ENCODE data around the gene HTRA1. TPM values are rescaled to one million over a fixed set of nuclear protein-coding genes. Genes with fewer than 3 reads are reported as not detected.

HTRA1 gene
- total and polyA plus RNA-seq, 7 donors, result 11.4 to 30.8 (median 11.8) TPM

GRCh38 chr10:122422266-122422989, 38.9 kb upstream of the HTRA1 start:
- no peaks in the 10 kb centered on the region for H3K4me1 ChIP-seq

GRCh38 chr10:122424059-122424458, 37.3 kb upstream of the HTRA1 start:
- no peak for DNase-seq
- Histone ChIP-seq H3K4me1 (no peaks in the 10 kb centered on the region), H3K36me3 (ENCODE audit: insufficient read depth in 1 of 2, low read depth in 1 of 2) (peaks cover 0 to 94% of the 10 kb centered on the region in 2 donors), H3K27me3 (ENCODE audit: insufficient read depth in 3 of 3, low read length in 2 of 3) (no peaks in the 10 kb centered on the region), H3K4me3 (no peak overlapping the region), H3K9me3 (no peaks in the 10 kb centered on the region), H3K27ac (no peak overlapping the region)
- intact Hi-C loops (cut with DNase I), result no loop called here
- no peak for ATAC-seq
- 94 to 98% (median 96%) methylated on average over 2 of the region's 2 CpGs for WGBS, 3 donors
- TF ChIP-seq, protein P1, sequence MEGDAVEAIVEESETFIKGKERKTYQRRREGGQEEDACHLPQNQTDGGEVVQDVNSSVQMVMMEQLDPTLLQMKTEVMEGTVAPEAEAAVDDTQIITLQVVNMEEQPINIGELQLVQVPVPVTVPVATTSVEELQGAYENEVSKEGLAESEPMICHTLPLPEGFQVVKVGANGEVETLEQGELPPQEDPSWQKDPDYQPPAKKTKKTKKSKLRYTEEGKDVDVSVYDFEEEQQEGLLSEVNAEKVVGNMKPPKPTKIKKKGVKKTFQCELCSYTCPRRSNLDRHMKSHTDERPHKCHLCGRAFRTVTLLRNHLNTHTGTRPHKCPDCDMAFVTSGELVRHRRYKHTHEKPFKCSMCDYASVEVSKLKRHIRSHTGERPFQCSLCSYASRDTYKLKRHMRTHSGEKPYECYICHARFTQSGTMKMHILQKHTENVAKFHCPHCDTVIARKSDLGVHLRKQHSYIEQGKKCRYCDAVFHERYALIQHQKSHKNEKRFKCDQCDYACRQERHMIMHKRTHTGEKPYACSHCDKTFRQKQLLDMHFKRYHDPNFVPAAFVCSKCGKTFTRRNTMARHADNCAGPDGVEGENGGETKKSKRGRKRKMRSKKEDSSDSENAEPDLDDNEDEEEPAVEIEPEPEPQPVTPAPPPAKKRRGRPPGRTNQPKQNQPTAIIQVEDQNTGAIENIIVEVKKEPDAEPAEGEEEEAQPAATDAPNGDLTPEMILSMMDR (IDR thresholded peaks at IDR 0.05), result no peak

More at GRCh38 chr10:122422266-122422989, 38.9 kb upstream of the HTRA1 start:
- TF ChIP-seq, protein P1 (IDR thresholded peaks at IDR 0.05), result no peak
- no peaks in the 10 kb centered on the region for H3K27me3 ChIP-seq (ENCODE audit: insufficient read depth in 3 of 3, low read length in 2 of 3)
- no peak for DNase-seq
- no peak overlapping the region for H3K4me3 ChIP-seq
- H3K27ac ChIP-seq, result no peak overlapping the region
- H3K9me3 ChIP-seq, result no peaks in the 10 kb centered on the region
- H3K36me3 ChIP-seq (ENCODE audit: insufficient read depth in 1 of 2, low read depth in 1 of 2), result peaks cover 0 to 96% of the 10 kb centered on the region in 2 donors
- ATAC-seq, result no peak
- intact Hi-C loops (cut with DNase I), result no loop called here
- 87 to 90% (median 88%) methylated on average over 5 of the region's 5 CpGs for WGBS, 3 donors

DNA sequence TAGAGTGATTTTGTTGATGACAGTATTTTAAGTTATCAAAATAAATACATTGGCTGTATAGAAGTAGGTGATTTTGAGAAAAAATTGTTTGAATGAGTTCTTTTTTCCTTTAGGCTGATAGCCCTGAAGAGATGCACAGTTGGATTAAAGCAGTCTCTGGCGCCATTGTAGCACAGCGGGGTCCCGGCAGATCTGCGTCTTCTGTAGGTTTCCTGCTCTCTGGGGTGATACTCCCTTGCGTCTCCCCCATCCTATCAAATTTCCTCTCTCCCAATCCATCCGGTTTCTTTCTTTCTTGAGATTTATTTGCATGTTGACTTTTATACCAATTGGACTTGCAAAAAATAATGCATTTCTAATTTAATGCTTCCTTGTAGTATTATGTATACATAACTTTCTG, 34.5 kb upstream of the HTRA1 start:
- H3K4me3 ChIP-seq, result no peak overlapping the region
- TF ChIP-seq, protein P1 (IDR thresholded peaks at IDR 0.05), result no peak
- peaks cover 0 to 93% of the 10 kb centered on the region in 2 donors for H3K36me3 ChIP-seq (ENCODE audit: insufficient read depth in 1 of 2, low read depth in 1 of 2)
- H3K4me1 ChIP-seq, result no peaks in the 10 kb centered on the region
- ATAC-seq, result no peak
- intact Hi-C loops (cut with DNase I), result no loop called here
- no peak for DNase-seq
- no peaks in the 10 kb centered on the region for H3K27me3 ChIP-seq (ENCODE audit: insufficient read depth in 3 of 3, low read length in 2 of 3)
- H3K9me3 ChIP-seq, result no peaks in the 10 kb centered on the region
- WGBS, 3 donors, result 90 to 91% (median 90%) methylated on average over 6 of the region's 6 CpGs
- H3K27ac ChIP-seq, result no peak overlapping the region

DNA sequence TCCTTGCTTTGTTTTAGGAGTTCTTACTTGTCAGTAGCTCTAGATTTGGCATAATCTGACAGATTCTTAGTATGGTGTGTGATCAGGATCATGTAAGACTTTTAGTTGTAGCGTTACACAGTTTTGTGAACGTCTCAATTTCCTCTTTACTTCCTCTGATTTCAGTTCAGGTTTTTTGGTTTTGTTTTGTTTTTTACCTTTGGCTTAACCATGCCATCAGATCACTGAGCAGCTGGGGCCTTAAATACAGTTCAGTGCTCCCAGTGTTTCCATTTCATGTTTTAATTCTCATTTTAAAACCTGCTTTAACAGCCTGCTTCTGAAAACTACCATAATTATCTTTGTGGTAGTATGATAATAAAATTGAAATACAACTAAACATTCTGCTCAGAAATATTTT, 34.1 kb upstream of the HTRA1 start:
- no peaks in the 10 kb centered on the region for H3K27me3 ChIP-seq (ENCODE audit: insufficient read depth in 3 of 3, low read length in 2 of 3)
- TF ChIP-seq, protein P1 (IDR thresholded peaks at IDR 0.05), result no peak
- WGBS, 3 donors, result 73 to 78% (median 77%) methylated on average over 2 of the region's 2 CpGs
- intact Hi-C loops (cut with DNase I), result no loop called here
- no peaks in the 10 kb centered on the region for H3K4me1 ChIP-seq
- H3K4me3 ChIP-seq, result no peak overlapping the region
- ATAC-seq, result no peak
- no peak overlapping the region for H3K27ac ChIP-seq
- DNase-seq, result no peak
- no peaks in the 10 kb centered on the region for H3K9me3 ChIP-seq
- peaks cover 0 to 92% of the 10 kb centered on the region in 2 donors for H3K36me3 ChIP-seq (ENCODE audit: insufficient read depth in 1 of 2, low read depth in 1 of 2)

Data from psoas muscle (tissue), 8 donors.